WTC11 (cell line): ENCODE results near the gene CLEC18A.
"Not testable (repeated sequence)": the region's sequence is repeated elsewhere in the genome, so short reads cannot be mapped to it uniquely, and the experiment has no call there.

Experiments used
- CREB1 ChIP-seq: sonication (generic); formaldehyde crosslinking; IDR thresholded peaks from 2 replicates; pipeline ENCODE4 v1.8.0; 2023; ENCODE audit warnings: mild to moderate bottlenecking, missing genetic modification reagents
- CTCF ChIP-seq: fragments of 200-600 bp; IDR thresholded peaks from 2 replicates; pipeline ENCODE4 v1.8.0; 2022; ENCODE audit warnings: antibody characterized with exemption
- ERG ChIP-seq: fragments of 250-450 bp; sonication (Bioruptor Pico); IDR thresholded peaks from 2 replicates; pipeline ENCODE4 v1.8.0; 2021; ENCODE audit warnings: mild to moderate bottlenecking

- not testable (repeated sequence) for TF ChIP-seq CTCF; CREB1 (CRISPR knock-in tag); ERG
Measured at GRCh38 chr16:70008604-70009003, 57.5 kb downstream of the CLEC18A start.
